Fibroblast of the aortic adventitia (primary cell): ENCODE measurements around the gene THEM4. TPM values are rescaled to one million over a fixed set of nuclear protein-coding genes. Genes with fewer than 3 reads are reported as not detected.

ENCODE experiments used
- DNase-seq: peaks from one replicate; pipeline ENCODE4 v3.0.0-alpha.2; 2010; ENCODE audit warnings: low read depth
- H3K4me3 ChIP-seq: 2 replicates; pipeline ENCODE4 v1.5.1; 2011; ENCODE audit warnings: low read depth, mild to moderate bottlenecking, control low read depth, low read length, moderate library complexity
- total RNA-seq: library from RNA; depleted of rRNA; stranded (reverse); fragments of >200 nt; gene quantifications from 2 replicates; pipeline ENCODE4 v1.2.3, GENCODE V29; 2012; ENCODE audit warnings: low replicate concordance
- TF ChIP-seq, protein P1 (sequence below): IDR thresholded peaks from 2 replicates; pipeline ENCODE4 v1.5.1; 2011; ENCODE audit warnings: mild to moderate bottlenecking, low read length, control low read depth, inconsistent platforms; ENCODE audit not compliant: insufficient read depth

The THEM4 gene
- total RNA-seq, 1 donor, result 18.3 TPM

DNA sequence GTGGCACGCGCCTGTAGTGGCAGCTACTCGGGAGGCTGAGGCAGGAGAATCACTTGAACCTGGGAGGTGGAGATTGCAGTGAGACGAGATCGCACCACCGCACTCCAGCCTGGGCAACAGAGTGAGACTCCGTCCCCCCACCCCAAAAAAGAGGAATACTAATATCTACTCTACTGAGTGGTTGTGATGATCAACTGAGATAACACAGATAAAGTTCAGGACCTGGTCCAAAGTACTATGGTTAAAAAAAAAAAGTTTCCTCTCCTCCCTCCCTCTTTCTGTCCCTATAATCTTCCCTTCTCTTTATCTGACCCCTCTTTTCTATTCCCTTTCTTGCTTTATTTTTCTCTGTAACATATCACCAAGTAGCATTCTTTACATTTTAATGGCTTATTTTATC, 73.7 kb downstream of the THEM4 start:
- DNase-seq, result no peak
- H3K4me3 ChIP-seq, result no peak overlapping the region
- TF ChIP-seq, protein P1, sequence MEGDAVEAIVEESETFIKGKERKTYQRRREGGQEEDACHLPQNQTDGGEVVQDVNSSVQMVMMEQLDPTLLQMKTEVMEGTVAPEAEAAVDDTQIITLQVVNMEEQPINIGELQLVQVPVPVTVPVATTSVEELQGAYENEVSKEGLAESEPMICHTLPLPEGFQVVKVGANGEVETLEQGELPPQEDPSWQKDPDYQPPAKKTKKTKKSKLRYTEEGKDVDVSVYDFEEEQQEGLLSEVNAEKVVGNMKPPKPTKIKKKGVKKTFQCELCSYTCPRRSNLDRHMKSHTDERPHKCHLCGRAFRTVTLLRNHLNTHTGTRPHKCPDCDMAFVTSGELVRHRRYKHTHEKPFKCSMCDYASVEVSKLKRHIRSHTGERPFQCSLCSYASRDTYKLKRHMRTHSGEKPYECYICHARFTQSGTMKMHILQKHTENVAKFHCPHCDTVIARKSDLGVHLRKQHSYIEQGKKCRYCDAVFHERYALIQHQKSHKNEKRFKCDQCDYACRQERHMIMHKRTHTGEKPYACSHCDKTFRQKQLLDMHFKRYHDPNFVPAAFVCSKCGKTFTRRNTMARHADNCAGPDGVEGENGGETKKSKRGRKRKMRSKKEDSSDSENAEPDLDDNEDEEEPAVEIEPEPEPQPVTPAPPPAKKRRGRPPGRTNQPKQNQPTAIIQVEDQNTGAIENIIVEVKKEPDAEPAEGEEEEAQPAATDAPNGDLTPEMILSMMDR, result no peak

DNA sequence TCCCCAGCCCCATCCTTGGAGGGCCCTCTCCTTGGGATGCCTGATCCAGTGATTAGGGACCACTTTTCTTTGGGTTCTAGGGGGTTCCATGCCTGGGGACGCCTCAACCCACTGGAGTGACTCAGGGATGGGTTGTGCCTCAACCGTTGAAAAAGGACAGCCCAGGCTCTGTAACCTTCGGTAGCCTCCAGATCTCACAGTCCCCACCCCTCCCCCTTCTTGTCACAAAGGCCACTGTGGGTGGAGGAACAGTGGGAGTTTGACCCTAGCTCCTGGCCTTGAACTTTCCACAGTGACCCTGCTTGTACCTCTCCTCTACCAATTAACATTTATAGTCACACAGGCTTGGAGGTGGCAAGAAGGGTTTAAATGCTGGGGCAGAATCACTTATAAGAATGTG, 75.1 kb downstream of the THEM4 start:
- TF ChIP-seq, protein P1, result no peak
- no peak for DNase-seq

DNA sequence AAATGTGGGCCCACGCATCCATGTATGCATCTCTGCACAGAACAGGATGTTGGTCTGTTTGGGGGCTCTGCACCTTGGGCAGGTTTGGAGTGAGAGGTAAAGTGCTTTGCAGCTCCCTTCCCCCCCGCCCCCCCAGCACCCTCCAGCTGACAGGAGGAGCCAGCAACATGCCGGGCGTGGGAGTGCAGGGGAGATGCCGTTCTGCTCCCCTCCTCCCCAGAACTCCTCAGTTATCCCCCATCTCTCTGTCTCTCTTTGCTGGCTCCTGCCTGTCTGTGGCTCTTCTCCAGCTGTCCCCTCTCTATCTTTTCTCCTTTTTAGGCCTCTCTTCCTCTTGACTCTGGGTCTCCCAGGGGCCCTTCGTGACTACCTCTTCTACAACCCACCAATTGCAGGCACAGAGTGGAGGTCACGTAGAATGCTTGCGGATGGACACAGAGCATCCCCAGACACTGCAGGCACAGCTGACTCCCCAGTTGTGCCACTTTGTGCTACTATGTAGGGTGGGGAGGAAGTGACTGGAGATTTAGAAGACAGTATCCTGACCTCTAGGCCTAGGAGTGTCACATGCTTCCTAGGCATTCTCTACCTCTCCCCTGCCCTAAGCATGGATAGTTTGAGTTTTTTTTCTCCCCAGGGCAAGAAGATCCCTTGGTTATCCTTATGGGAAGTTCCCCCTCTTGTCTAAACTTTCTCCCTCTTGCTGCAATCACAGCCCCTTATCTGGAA, 76.0 kb downstream of the THEM4 start:
- no peak overlapping the region for H3K4me3 ChIP-seq
- no peak for DNase-seq
- TF ChIP-seq, protein P1, result no peak

More for the DNA sequence above, 75.1 kb downstream of the THEM4 start:
- H3K4me3 ChIP-seq, result no peak overlapping the region

- H3K4me3 ChIP-seq, result no peak overlapping the region
- peak; percentile 47 for DNase-seq
- TF ChIP-seq, protein P1, result no peak
Observed at GRCh38 chr1:151832318-151832980, 76.9 kb downstream of the THEM4 start.

DNA sequence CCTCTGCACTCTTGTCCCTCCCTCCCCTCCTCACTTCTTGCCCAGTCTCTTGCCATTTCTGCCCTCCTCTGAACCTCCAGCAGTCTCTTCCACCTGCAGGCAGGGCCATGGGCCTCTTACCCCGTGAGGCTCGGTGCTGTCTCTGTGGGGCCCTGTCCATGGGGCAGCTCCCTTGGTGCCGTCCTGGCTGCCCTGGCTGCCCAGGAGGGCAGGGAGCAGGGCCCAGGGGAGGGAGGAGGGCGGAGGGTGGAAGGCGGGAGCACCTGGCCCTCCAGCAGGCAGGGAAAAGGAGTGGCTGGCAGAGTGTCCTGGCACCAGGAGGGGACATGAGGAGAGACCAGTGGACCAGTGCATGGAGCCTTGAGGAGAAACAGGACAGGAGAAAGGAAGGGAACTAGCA, 77.7 kb downstream of the THEM4 start, which contains the start of gene RORC:
Gene RORC, minus strand, starts transcription at position 198 of the 400 bp plus-strand sequence. Its CDS starts 38 bp downstream, at position 160.
- DNase-seq, result no peak
- TF ChIP-seq, protein P1, result no peak
- H3K4me3 ChIP-seq, result no peak within 1 kb of the TSS

DNA sequence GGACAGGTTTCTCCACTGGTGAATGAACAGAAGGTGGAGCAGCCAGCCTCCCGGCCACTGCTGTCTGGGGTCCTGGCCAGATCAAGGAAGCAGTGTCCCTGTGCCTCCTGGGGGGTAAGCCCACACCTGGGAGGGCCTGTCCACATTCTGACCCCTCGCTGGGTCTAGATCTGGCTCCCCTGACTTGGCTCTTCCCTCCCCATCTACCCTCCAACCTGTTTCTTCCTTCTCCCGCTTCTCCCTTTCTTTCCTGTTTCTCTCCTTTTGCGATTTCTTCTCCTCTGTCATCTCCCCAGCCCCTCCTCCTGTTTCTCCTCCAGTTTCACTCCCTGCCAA, 78.1 kb downstream of the THEM4 start:
- no peak overlapping the region for H3K4me3 ChIP-seq
- DNase-seq, result no peak
- TF ChIP-seq, protein P1, result no peak
